AG04449 (cell line): ENCODE measurements around the gene ATAD3B.

Experiments used
- CTCF ChIA-PET: fragments of 350-600 bp; formaldehyde crosslinking; extraction: SDS; loops from one replicate; lab custom pipeline; 2021; ENCODE audit warnings: antibody characterized with exemption; lab: Yijun Ruan, JAX
- POLR2A ChIA-PET: fragments of 400-600, 350-600 bp; formaldehyde crosslinking; extraction: SDS; loops from one replicate; lab custom pipeline; 2020; ENCODE audit warnings: antibody characterized with exemption, inconsistent platforms; lab: Yijun Ruan, JAX
- DNase-seq: peaks from one replicate; pipeline ENCODE4 v3.0.0-alpha.2; 2010; ENCODE audit warnings: low read depth, low spot score
- H3K4me3 ChIP-seq: 2 replicates; pipeline ENCODE4 v1.5.1; 2011; ENCODE audit warnings: low read depth, mild to moderate bottlenecking, control low read depth, low read length
- CTCF ChIP-seq: IDR thresholded peaks from one replicate; pipeline ENCODE4 v1.5.1; 2011; ENCODE audit warnings: mild to moderate bottlenecking, moderate library complexity, low read length, control low read depth, inconsistent platforms; ENCODE audit not compliant: insufficient read depth; ENCODE audit errors: missing control alignments

The ATAD3B gene

GRCh38 chr1:1429671-1430073, 41.9 kb upstream of the ATAD3B start:
- ChIA-PET POLR2A (no interaction called here), CTCF (interaction anchor here (1.4 to 2.9 kb wide), 3 partner anchors 11 to 31 kb away, joined by 3 to 22 read pairs (median 9); partner anchors contain the start of gene CCNL2)
- TF ChIP-seq CTCF: no peak

DNA sequence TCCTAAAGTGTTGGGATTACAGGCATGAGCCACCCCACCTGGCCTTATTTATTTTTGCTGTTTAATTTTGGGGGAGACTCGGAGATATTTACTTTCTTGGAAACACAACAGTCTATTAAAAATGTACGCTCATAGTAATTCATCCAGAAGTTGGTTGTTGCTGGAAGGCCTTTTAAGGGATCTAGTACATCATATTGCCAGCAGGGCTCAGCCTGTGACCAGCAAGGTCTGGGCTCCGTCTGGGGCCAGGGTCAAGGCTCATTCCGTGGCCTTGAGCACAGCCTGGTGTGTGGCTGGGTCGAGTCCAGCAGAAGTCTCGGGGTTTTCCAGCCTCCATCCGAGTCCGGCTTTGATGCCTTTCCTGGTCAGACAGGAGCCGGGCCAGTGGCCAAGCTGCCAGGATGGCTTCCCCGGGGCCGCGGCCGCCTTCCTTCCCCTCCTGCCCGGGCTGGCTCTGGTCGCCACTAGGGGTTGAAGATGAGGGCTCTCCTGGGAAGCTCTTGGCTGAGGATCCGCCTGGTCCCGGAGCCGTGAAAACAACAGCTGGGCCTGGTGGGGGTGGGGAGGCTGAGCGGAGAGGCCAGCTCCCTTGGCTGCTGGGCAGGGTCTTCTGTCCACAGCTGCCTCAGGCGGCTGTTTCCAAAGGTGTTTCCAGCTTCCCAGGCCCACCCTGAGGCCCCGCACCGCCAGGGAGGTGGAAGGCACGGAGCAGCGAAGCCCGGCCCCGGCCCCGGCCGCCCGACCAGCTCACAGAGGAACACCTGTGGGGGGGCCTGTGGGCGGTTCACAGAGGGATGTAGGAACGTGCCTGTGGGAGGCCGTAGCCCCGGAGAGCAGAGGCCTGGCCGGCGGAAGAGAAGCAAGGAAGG, 41.2 kb upstream of the ATAD3B start:
- no peak overlapping the region for H3K4me3 ChIP-seq
- no peak for DNase-seq
- ChIA-PET CTCF (interaction anchor here (0.5 to 2.9 kb wide), 4 partner anchors 10 to 38 kb away, joined by 3 to 22 read pairs (median 6); partner anchors contain the start of gene CCNL2), POLR2A (no interaction called here)
- peak; percentile 29 for TF ChIP-seq CTCF

More at GRCh38 chr1:1429671-1430073, 41.9 kb upstream of the ATAD3B start:
- no peak overlapping the region for H3K4me3 ChIP-seq
- no peak for DNase-seq

DNA sequence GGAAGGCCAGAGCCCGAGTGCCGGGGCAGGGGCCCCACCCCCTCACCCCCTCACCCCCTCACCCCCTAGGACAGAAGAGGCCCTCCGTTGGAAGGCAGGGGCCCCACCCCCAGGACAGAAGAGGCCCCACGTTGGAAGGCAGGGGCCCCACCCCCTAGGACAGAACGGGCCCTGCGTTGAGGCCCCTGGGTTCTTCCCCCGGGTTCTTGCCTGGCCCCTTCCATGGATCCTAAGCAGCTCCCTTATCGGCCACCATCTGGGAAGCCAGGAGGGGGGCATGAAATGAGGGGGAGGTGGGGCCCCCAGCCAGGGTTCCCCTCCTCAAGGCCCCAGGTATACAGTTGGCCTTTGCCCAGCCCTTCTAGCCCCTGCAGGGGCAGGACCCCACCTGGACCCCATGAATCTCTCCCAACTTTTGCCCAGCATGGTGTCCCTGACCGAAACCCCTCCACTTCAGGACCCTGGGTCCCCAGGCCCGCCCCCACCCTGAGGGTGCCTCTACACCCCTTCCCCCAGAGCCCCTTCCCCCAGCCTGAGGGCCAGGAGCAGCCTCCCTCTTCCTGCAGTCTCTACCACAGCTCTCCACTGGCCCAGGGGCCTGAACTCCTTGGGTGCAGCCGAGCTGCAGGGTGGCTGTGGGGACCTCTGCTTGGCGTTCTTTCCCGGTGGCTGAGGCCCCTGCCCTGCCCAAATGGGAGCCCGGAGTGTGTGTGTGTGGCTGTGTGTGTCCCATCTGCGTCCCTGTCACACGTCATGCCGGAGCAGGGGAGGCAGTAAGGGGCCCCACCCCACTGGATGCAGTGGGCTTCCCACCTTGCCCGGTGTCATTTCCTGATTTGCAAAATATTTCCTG, 40.3 kb upstream of the ATAD3B start:
- no peak for TF ChIP-seq CTCF
- CTCF ChIA-PET: interaction anchor here (0.5 to 2.9 kb wide), 5 partner anchors 9 to 39 kb away, joined by 3 to 22 read pairs (median 4); partner anchors contain the start of gene CCNL2

GRCh38 chr1:1431845-1432273, 39.7 kb upstream of the ATAD3B start:
- ChIA-PET CTCF (interaction anchor here (1.6 to 2.3 kb wide), 2 partner anchors 9 to 11 kb away, joined by 4 to 8 read pairs; no protein-coding TSS in a partner anchor), POLR2A (interaction anchor here (0.6 kb wide), 1 partner anchor 129 kb away, joined by 3 read pairs; no protein-coding TSS in a partner anchor)
- H3K4me3 ChIP-seq: no peak overlapping the region
- no peak for DNase-seq
- no peak for TF ChIP-seq CTCF

More for the DNA sequence above, 40.3 kb upstream of the ATAD3B start:
- POLR2A ChIA-PET: no interaction called here
- DNase-seq: no peak
- no peak overlapping the region for H3K4me3 ChIP-seq

DNA sequence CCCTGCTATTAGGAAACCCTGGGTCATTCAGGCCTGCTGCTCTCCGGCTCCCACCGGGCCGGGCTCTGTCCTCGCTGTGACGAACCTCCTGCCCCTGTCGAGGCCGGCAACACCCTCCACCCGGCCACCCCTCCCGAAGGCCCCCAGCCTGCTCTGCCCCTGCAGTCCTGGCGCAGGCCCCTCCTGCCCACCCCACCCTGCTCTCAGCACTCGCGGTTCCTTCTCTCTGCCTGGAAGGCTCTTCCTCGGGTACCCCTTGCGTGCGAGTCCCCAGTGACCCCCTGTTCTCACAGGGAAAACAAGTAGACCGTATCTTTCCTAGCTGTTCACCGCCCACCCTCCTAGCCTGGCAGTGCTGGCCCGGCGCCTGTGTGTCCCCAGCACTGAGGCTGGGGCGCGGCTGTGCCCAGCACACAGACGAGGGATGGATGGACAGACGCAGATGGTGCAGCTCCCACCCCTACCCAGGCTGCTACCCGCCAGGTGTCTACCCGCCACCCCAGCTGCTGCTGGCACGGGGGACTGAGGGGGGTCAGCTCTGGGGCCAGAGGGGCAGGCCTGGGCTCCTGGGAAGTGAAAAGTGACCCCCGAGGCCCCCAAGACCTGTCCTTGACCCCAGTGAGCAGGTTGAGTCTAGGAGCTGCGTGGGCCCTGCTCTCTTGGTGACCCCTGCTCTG, 39.2 kb upstream of the ATAD3B start:
- TF ChIP-seq CTCF: no peak
- no peak for DNase-seq
- H3K4me3 ChIP-seq: no peak overlapping the region
- CTCF ChIA-PET: interaction anchor here (1.6 to 2.3 kb wide), 2 partner anchors 8 to 10 kb away, joined by 4 to 8 read pairs; no protein-coding TSS in a partner anchor
- POLR2A ChIA-PET: interaction anchor here (0.6 kb wide), 1 partner anchor 129 kb away, joined by 3 read pairs; no protein-coding TSS in a partner anchor
